Left lung (tissue), 10 donors: Measurements from ENCODE around the gene DAB2IP. TPM values are rescaled to one million over a fixed set of nuclear protein-coding genes. Genes with fewer than 3 reads are reported as not detected.
A peak's percentile ranks its signal among the peaks of the same experiment; 100 is the strongest.
"Not testable (repeated sequence)": the region's sequence is repeated elsewhere in the genome, so short reads cannot be mapped to it uniquely, and the experiment has no call there.

Experiments
- ATAC-seq: fragments of 200-7000 bp; cut with Tn5 transposase; one replicate; pipeline ENCODE4 v1.9.1; 2020; ENCODE audit warnings: moderate library complexity
- DNase-seq, 4 donors: peaks; one replicate each; pipeline ENCODE4 v3.0.0-alpha.2; 2013 to 2020
- H3K27ac ChIP-seq, 2 donors: fragments of 200-600 bp; sonication (generic) in 1 of 2; one replicate each; pipeline versions ENCODE4 v1.5.0 to v1.8.0; 2020 to 2021
- H3K27me3 ChIP-seq, 2 donors: fragments of 200-600 bp; sonication (generic) in 1 of 2; one replicate each; pipeline versions ENCODE4 v1.5.0 to v1.8.0; 2020 to 2021
- H3K36me3 ChIP-seq, 2 donors: fragments of 200-600 bp; sonication (generic) in 1 of 2; one replicate each; pipeline versions ENCODE4 v1.5.0 to v1.8.0; 2020 to 2021
- H3K4me1 ChIP-seq, 2 donors: fragments of 200-600 bp; one replicate each; pipeline ENCODE4 v1.8.0; 2021
- H3K4me3 ChIP-seq, 2 donors: fragments of 200-600 bp; sonication (generic) in 1 of 2; one replicate each; pipeline versions ENCODE4 v1.5.0 to v1.8.0; 2020 to 2021; ENCODE audit warnings: mild to moderate bottlenecking in 1 of 2
- H3K9me3 ChIP-seq, 2 donors: fragments of 200-600 bp; sonication (generic) in 1 of 2; one replicate each; pipeline versions ENCODE4 v1.5.0 to v1.8.0; 2020 to 2021
- CTCF ChIP-seq, 2 donors: fragments of 200-600 bp; sonication (generic) in 1 of 2; IDR thresholded peaks; one replicate each; pipeline versions ENCODE4 v1.5.0 to v1.8.0; 2021; ENCODE audit warnings: antibody characterized with exemption in 2 of 2
- intact Hi-C, 2 donors: fragments of 100-400 bp; cut with DNase I; formaldehyde crosslinking; loops; one replicate each; pipeline versions ENCODE4 v1.11.2 to v1.14.2; 2022
- polyA plus RNA-seq, 6 donors: library from polyadenylated mRNA; unstranded; fragments of 120-200 nt; gene quantifications; one replicate each; pipeline ENCODE4 v1.2.1, GENCODE V29; 2013; ENCODE audit not compliant: insufficient read length in 6 of 6
- total RNA-seq, 2 donors: library from RNA; stranded (reverse); fragmentation: NEBNext Ultra II Directional; extraction: Animal tissue kit (Norgen Biotek cat#: 25700); gene quantifications; one replicate each; pipeline ENCODE4 v1.2.1, GENCODE V29; 2021
- donor health status: DM: no; HTN: yes; CAD: no.
- donor health status: DM: no; HTN: no; CAD: no.

Gene DAB2IP
- total and polyA plus RNA-seq, 8 donors, result 25.0 to 53.4 (median 34.6) TPM

- Histone ChIP-seq H3K9me3 (no peaks in the 10 kb centered on the region), H3K4me1 (peaks cover 0 to 6% of the 10 kb centered on the region in 2 donors), H3K27me3 (no peaks in the 10 kb centered on the region), H3K36me3 (no peaks in the 10 kb centered on the region), H3K27ac (no peak overlapping the region), H3K4me3 (no peak overlapping the region)
- no peak for ATAC-seq
- no peak for DNase-seq
- intact Hi-C loops, result no loop called here
- no peak for TF ChIP-seq CTCF (IDR thresholded peaks at IDR 0.05)
Measured at GRCh38 chr9:121643473-121643872, 8.0 kb upstream of the DAB2IP start.

GRCh38 chr9:121644040-121644439, 7.4 kb upstream of the DAB2IP start:
- ATAC-seq, H3K36me3 ChIP-seq, intact Hi-C loops, H3K4me1 ChIP-seq, H3K9me3 ChIP-seq, DNase-seq, H3K4me3 ChIP-seq, H3K27ac ChIP-seq, H3K27me3 ChIP-seq: not testable (repeated sequence)

GRCh38 chr9:121645003-121645402, 6.4 kb upstream of the DAB2IP start:
- Histone ChIP-seq H3K4me3 (no peak overlapping the region), H3K4me1 (peaks cover under 1 to 8% of the 10 kb centered on the region in 2 donors), H3K27ac (no peak overlapping the region), H3K27me3 (peaks cover 0 to 8% of the 10 kb centered on the region in 2 donors), H3K9me3 (no peaks in the 10 kb centered on the region), H3K36me3 (no peaks in the 10 kb centered on the region)
- no peak for TF ChIP-seq CTCF (IDR thresholded peaks at IDR 0.05)
- intact Hi-C loops, result no loop called here
- DNase-seq, result peak in 2 of 4 donors; percentile 45 to 60
- no peak for ATAC-seq

GRCh38 chr9:121645853-121646807, 5.3 kb upstream of the DAB2IP start:
- DNase-seq (peak in 1 of 4 donors; percentile 41), ATAC-seq (no peak)
- no peak overlapping the region for H3K4me3 ChIP-seq
- intact Hi-C loops, result no loop called here
- H3K9me3 ChIP-seq, result no peaks in the 10 kb centered on the region
- peaks cover 0 to 19% of the 10 kb centered on the region in 2 donors for H3K27me3 ChIP-seq
- TF ChIP-seq CTCF (IDR thresholded peaks at IDR 0.05), result no peak
- no peak overlapping the region for H3K27ac ChIP-seq
- H3K36me3 ChIP-seq, result no peaks in the 10 kb centered on the region
- peaks cover 6 to 19% of the 10 kb centered on the region in 2 donors for H3K4me1 ChIP-seq

GRCh38 chr9:121646992-121647391, 4.4 kb upstream of the DAB2IP start:
- ATAC-seq, result no peak
- no peaks in the 10 kb centered on the region for H3K9me3 ChIP-seq
- H3K27me3 ChIP-seq, result peaks cover 0 to 28% of the 10 kb centered on the region in 2 donors
- H3K36me3 ChIP-seq, result no peaks in the 10 kb centered on the region
- no peak overlapping the region for H3K27ac ChIP-seq
- peak in 1 of 4 donors; percentile 11 for DNase-seq
- TF ChIP-seq CTCF (IDR thresholded peaks at IDR 0.05), result no peak
- H3K4me3 ChIP-seq, result no peak overlapping the region
- H3K4me1 ChIP-seq, result peaks cover 6 to 23% of the 10 kb centered on the region in 2 donors
- intact Hi-C loops, result no loop called here
